ENCODE results near the gene APOC1.
"Not testable (repeated sequence)": the region's sequence is repeated elsewhere in the genome, so short reads cannot be mapped to it uniquely, and the experiment has no call there.

The APOC1 gene

DNA sequence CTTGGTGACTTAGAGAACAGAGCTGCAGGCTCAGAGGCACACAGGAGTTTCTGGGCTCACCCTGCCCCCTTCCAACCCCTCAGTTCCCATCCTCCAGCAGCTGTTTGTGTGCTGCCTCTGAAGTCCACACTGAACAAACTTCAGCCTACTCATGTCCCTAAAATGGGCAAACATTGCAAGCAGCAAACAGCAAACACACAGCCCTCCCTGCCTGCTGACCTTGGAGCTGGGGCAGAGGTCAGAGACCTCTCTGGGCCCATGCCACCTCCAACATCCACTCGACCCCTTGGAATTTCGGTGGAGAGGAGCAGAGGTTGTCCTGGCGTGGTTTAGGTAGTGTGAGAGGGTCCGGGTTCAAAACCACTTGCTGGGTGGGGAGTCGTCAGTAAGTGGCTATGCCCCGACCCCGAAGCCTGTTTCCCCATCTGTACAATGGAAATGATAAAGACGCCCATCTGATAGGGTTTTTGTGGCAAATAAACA lies 9.9 kb downstream of the APOC1 start:
- DNase-seq = no peak

DNA sequence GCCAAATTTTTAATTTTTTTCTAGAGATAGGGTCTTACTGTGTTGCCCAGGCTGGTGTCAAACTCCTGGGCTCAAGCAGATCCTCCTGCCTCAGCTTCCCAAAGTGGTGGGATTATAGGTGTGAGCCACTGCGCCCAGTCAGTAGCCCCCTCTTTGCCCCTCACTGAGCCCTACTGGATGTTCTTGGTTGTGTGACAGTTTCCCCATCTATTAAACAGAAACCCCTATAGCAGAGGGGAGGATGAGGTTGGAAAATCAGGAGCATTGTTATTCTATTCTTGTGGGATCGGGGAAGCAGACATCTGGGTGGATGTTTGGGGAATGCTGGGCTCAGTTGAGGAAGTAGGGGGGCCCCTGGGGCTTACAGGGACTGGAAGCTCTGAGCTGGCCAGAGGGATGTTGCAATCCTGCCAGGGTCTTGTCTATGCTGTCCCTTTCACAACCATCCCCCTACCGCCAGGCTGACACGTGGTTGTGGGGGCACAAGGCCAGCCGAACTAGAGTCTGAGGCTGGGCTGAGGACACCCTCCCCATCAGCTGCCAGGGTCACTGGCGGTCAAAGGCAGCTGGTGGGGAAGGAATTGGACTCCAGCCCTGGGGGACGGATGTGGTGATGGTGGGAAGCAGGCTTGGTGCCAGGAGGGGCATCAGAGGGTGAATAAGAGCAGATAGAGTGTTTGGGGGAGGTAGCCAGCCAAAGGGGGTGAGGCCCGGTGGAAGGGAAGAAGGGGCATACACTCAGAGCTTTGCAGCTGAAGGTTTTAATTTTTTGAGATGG lies 10.9 kb downstream of the APOC1 start:
- DNase-seq = no peak

DNA sequence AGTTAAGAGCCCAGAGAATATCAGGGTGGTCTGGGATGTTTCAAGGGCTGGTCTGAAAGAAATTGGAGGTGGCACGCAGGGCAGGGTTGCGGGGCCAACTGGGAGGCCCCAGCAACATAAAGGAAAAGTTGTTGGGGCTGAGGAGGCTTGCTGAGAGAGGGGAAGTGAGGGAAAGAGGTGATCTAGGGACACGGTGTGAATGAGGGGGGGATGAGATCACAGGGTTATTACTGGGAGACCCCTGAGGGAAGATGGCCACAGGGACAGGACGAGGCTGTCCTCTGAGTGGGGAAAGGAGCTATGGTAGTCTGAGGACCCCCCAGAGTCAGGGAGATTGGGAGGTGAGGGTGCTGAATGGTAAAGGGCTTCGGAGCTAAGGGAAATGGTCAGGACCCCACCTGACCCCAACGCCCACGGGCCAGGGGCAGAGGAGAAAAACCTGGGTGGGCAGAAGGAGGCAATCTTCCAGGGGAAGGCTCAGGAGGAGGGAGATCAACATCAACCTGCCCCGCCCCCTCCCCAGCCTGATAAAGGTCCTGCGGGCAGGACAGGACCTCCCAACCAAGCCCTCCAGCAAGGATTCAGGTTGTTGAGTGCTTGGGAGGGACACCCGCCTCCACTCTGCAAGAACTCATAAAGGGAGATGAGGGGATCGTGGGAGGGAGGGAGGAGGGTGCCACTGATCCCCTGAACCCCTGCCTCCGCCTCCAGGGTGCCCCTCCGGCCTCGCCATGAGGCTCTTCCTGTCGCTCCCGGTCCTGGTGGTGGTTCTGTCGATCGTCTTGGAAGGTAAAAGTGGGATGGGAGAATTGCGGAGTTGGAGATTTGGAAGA lies 12.1 kb downstream of the APOC1 start:
- DNase-seq = not testable (repeated sequence)

DNA sequence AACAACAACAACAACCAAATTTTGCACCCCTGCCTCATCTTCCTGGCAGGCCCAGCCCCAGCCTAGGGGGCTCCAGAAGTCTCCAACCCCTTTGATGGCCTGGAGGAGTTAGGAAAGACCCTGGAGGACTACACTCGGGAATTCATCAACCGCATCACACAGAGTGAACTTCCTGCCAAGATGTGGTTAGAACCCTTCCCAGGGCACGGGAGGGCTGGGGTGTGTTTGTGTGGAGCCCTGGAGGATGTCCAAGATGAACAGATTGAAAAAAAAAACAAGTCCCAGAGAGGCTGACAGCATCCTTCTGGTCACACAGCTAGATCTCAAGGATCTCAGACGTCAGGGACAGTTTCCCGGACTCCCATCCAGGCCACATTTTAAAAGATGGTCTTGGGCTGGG lies 13.3 kb downstream of the APOC1 start:
- DNase-seq = no peak

DNA sequence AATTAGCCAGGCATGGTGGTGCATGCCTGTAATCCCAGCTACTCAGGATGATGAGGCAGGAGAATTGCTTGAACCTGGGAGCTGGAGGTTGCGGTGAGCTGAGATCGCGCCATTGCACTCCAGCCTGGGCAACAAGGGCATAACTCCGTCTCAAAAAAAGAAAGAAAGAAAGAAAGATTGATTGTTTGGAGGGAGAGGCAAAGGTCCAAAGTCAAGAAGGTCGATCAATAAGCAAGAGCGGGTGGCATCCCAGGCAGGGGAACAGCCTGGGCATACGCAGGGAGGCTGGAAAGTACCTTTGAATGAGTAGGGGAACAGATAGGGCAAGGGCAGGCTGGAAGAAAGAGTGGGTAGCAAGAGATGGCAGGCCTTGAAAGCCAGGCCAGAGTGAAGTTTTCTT lies 15.7 kb downstream of the APOC1 start:
- no peak for DNase-seq

DNA sequence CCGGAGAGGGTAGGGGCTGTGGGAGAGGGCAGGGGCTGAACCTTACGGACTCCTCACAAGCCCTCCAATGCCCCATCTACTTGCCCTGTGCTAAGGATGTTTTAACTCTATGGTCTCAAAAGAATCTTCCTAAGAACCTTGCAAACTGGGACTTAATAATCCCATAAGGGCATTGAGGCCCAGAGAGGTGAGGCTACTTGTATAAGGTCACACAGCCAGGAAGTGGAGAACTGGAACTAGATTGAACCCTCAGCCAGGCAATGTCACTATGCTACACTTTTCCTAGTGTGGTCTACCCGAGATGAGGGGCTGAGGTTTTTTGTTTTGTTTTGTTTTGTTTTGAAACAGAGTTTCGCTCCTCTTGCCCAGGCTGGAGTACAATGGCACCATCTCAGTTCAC lies 17.1 kb downstream of the APOC1 start:
- DNase-seq = no peak

DNA sequence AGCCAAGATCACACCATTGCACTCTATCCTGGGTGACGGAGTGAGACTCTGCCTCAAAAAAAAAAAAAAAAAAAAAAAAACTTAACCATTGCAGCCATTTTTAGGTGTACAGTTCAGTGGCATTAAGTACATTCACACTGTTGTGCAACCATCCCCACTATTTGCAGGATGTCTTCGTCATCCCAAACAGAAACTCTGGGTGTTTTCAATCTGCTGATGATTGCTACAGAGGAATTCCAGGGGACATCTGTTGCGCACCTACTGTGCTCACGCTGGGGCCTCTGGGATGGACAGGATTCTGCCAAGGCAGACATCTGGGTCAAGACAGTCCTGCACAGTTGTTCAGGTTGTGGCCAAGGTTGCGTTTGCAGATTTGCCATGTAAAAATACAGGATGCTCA lies 25.3 kb downstream of the APOC1 start:
- no peak for DNase-seq

DNA sequence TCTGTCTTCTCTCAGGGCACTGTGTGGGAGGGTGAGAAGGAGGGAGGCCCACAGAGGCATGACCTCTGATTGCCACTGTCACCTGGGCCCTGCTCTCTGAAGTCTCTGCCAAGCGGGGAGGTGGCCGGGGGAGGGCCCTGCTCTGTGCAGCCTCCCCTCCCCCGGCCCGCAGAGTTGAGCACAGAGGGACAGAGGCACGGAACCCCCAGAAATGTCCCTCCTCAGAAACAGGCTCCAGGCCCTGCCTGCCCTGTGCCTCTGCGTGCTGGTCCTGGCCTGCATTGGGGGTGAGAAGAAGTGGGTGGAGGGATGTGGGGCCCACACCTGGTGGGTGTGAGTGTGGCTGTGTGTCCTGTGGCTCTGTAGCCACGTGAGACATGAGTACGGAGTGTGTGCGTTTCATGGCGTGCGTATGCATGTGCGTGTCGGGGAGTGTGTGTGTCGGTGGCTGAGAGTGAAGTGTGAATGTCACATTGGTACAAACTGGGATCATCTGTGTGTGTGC lies 27.7 kb downstream of the APOC1 start, which contains the start of gene APOC4:
APOC4 (plus strand) TSS at position 171 of the 505 bp plus-strand sequence; CDS start at position 212, 41 bp downstream.
- DNase-seq = no peak

DNA sequence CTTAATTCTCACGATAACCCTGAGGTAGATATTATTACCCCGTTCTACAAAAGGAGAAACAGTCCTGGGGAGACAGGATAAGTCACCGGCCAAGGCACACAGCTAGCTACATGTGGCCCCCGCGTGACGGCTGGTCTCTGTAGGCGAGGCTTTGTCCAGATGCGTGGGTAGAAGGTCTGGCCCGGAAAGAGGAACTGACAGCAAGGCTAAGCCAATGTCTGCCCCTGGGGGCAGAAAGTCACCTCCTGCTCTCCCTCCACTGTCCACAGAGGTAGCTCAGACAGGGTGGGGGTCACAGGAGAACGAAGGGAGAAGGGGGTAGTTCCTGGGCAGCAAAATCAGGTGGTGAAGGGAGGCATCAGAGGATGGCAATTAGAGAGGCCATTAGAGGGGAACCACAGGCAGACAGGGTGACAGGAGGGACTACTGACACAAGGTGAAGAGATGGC lies 29.4 kb downstream of the APOC1 start:
- no peak for DNase-seq

DNA sequence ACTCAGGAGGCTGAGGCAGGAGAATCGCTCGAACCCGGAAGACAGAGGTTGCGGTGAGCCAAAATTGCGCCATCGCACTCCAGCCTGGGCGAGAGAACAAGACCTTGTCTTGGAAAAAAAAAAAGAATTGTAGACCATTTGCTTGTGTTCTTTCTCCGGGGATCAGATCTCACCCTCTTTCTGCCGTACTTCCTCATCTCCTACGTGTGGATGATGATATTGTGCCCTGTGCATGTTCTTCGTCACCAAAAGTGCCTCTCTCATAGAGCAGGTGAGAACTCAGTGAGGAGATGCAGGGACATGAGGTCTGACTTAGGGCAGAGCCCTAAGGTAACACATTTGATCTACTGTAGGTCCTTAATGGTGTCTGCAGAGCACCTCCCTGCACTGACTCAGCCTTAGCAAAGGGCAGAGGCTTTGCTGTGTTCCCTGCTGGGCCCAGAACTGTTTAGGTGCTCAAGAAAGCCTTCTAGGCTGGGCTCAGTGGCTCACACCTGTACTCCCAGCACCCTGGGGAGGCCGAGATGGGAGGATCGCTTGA lies 32.7 kb downstream of the APOC1 start:
- DNase-seq = no peak

DNA sequence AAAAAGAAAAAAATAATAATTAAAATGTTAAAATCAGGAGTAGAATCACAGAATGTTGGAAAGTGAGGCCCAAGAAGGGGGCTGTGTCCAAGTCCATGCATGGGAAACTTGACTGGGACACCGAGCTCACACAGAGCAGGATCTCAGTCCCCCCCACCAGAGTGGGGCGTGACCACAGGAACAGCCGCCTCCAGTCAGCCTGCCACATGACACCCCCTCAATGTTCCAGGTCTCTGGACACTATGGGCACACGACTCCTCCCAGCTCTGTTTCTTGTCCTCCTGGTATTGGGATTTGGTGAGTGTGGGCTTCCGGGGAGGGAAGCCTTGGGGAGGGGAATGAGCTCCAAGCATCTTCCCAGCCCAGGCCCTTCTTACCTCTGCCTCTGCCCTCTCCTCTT lies 33.8 kb downstream of the APOC1 start:
- DNase-seq = no peak

DNA sequence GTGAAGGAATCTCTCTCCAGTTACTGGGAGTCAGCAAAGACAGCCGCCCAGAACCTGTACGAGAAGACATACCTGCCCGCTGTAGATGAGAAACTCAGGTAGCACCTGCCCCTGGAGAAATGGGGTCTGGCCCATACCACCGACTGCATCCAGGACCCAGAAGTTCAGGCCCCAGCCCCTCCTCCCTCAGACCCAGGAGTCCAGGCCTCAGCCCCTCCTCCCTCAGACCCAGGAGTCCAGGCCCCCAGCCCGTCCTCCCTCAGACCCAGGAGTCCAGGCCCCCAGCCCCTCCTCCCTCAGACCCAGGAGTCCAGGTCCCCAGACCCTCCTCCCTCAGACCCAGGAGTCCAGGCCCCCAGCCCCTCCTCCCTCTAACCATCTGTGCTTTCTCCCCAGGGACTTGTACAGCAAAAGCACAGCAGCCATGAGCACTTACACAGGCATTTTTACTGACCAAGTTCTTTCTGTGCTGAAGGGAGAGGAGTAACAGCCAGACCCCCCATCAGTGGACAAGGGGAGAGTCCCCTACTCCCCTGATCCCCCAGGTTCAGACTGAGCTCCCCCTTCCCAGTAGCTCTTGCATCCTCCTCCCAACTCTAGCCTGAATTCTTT lies 34.5 kb downstream of the APOC1 start:
- no peak for DNase-seq

DNA sequence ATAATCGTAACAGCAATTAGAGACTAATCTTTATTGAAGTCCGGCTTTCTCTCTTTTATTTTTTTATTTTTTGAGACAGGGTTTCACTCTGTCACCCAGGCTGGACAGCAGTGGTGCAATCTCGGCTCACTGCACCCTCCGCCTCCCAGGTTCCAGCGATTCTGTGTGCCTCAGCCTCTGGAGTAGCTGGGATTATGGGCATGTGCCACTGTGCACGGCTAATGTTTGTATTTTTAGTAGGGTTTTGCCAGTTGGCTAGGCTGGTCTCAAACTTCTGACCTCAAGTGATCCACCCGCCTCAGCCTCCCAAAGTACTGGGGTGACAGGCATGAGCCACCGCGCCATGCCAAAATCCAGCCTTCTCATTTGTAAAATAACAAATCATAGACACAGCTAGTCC lies 35.1 kb downstream of the APOC1 start:
- no peak for DNase-seq

DNA sequence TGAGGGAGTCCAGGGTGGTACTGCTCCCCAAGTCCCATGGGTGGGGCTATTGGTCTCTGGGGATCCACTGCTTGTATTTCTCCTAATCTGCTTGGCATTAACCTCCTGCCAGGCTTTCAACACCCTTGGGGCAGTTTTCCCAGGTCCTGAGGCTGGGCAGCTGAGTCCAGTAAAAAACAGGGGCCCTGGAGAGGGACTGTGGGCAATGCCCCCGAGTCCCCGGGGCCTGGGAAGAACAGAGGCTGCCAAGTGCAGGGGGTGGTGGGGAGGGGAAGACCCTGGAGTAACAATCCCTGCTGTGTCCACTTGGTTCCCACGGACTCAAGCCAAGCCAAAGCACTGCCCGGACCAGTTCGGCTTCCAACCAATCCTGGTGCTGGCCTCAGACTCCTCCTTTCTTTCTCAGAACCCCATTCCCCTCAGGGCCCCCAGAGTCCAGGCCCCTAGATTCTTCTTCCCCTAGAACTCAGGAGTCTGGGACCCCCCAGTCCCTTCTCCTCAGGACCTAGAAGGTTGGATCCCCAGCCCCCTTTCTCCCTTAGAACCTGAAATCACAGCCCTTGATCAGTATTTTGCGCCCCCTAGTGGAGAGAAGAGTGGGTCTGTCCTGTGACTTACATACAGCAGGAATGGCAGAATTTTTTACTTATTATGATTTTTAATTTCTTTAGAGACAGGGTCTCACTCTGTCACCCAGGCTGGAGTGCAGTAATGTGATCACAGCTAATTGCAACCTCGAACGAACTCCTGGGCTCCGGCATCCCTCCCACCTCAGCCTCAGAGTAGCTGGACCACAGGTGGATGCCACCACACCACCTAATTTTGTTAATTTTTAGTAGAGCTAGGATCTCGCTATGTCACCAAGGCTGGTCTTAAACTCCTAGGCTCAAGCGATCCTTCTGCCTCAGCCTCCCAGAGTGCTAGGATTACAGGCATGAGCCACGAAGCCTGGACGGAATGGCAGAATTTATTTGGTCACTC lies 37.1 kb downstream of the APOC1 start:
- peak; percentile 62 for DNase-seq

DNA sequence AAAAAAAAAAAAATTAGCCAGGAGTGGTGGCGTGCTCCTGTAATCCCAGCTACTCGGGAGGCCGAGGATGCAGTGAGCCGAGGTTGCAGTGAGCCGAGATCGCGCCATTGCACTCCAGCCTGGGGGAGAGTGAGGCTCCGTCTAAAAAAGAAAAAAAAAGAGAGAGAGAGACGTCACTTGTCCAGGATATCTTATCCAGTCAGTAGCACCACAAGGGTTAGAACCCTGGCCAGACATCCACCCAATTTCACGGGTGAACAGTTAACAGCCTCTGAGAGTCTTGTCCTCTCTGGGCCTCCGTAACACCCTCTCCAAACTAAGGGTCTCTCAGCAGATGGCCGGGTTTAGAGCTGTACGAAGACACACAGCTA lies 39.9 kb downstream of the APOC1 start:
- DNase-seq = no peak

DNA sequence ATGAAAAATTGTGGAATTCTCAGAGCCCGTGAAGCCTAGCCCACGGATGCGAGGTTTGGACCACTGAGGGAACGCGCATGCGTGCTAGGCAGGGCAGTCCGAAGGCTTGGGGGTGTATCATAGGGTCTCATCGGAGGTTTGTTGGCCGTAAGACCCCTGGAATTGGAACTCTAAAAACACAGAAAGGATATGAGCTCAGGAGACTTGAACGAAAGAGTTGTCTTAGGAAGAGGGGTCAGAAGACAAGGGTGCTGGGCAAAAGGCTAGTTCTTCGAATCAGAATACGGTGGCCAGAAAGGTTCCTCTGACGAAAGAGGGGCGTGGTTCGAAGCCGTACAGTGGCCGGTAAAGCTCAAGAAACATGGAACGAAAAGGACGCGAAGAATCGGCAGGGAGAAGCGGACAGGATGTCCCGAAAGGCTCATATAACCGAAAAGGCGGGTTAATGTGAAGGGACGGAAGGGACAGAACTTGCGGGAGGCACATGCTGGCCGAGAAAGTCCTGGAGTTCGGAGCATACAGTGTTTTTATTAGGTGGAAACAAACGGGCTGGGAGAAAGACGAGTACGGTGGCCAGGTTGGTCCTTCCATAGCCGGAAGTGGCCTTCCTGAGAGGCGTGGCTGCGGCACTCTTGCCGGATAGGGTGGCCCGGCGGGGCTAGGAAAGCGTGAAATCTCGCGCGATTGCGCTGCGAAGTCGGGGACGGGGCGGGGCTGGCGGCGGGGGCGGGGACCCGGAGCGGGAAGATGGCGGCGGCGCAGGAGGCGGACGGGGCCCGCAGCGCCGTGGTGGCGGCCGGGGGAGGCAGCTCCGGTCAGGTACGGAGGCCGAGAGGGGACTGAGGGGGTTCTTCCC lies 40.5 kb downstream of the APOC1 start, which contains the start of gene CLPTM1:
CLPTM1 (plus strand) TSS at position 732 of the 856 bp plus-strand sequence; CDS start at position 748, 16 bp downstream.
- peak; percentile 96 for DNase-seq

DNA sequence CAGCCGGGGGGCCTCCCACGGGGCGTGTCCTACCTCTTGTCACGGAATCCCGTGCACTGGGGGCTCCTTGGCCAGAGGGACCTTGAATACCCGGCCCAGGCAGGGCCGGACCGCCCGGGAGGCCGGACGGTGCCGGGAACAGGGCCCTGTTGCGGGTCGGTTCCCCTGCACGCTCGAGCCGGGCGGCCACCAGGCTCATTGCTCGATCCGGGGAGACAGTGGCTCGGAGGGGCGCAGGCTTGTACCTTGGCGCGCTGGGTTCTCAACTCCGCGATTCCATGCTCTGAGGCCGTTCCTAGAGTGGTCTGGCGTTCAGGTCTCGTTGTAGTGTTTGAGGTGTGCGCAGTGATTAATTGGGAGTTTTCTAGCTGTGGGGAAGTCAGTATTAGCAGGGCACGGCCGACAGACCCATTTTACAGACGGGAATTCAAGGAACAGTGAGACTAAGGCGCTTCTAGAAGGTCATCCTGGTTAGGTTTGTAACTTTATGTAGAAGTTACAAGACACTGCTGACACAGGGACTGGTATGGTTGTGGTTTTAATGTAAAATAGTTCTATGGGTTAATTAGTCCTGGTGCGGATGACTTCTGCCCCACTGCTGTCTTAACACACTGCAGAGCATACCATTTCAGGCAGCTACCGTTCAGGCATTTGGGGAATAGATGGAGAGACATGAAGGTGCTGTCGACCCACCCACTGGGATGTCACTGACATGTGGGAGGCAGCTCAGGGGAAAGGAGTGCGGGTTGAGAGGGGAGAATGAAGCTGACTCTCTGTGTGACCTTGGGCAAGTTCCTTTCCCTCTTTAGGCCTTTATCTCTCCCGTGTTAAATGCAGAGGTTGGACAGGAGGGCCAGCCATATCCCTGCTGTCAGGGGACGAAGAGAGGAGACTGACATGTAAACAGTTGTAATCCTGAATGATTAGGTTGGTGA lies 41.4 kb downstream of the APOC1 start:
- no peak for DNase-seq

DNA sequence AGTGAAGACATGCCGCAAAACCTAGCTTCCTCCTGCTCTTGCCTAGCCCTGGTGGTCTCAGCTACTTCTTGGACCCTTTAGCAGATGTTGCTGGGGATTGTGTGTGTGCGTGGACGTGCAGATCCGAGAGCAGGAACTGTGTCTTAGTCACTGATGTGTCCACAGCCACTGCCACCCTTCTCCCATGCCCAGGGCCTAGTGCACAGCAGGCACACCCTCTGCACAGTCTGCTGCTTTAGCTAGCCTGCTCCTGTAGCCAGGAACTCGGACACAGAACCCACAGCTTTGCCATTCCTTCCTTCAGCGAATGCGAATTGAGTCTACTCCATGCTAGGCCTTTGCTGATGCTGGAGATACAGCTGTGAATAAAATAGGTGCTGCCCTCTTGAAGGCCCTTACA lies 43.1 kb downstream of the APOC1 start:
- DNase-seq = no peak

DNA sequence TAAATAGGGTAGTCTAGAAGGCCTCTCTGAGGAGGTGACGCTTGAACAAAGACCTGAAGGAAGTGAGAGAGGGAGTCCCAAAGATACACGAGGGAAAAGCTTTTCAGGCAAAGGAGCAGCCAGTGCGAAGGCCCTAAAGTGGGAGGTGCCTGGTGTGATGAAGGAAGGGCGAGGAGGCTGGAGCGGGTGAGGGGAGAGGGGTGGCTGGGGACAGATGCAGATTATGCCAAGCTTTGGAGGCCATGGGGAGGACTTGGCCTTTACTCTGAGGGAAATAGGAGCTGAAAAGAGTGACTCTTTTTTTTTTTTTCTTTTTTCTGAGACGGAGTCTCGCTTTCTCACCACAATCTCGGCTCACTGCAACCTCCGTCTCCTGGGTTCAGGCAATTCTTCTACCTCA lies 43.7 kb downstream of the APOC1 start:
- DNase-seq = no peak

Data from activated gamma-delta T cell treated with Interleukin-2 at 50 U/mL for 16 hours (primary cell).